Mucosa of descending colon (tissue), 3 donors: ENCODE results near the gene IRX5. TPM values are rescaled to one million over a fixed set of nuclear protein-coding genes. Genes with fewer than 3 reads are reported as not detected.
A peak's percentile ranks its signal among the peaks of the same experiment; 100 is the strongest.

Experiments
- ATAC-seq: fragments of 200-7000 bp; cut with Tn5 transposase; one replicate; pipeline ENCODE4 v1.9.1; 2020; ENCODE audit warnings: mild to moderate bottlenecking, moderate library complexity
- DNase-seq, 3 donors: peaks; one replicate each; pipeline ENCODE4 v3.0.0-alpha.2; 2020
- H3K36me3 ChIP-seq: fragments of 200-600 bp; one replicate; pipeline ENCODE4 v1.8.0; 2021; ENCODE audit warnings: low read depth, mild to moderate bottlenecking
- H3K4me1 ChIP-seq: fragments of 200-600 bp; one replicate; pipeline ENCODE4 v1.8.0; 2021; ENCODE audit warnings: low read depth, mild to moderate bottlenecking
- H3K4me3 ChIP-seq: fragments of 200-600 bp; one replicate; pipeline ENCODE4 v1.8.0; 2021; ENCODE audit warnings: mild to moderate bottlenecking
- H3K9me3 ChIP-seq: fragments of 200-600 bp; one replicate; pipeline ENCODE4 v1.8.0; 2021; ENCODE audit warnings: mild to moderate bottlenecking
- CTCF ChIP-seq: fragments of 200-600 bp; IDR thresholded peaks from one replicate; pipeline ENCODE4 v1.8.0; 2022; ENCODE audit warnings: antibody characterized with exemption, mild to moderate bottlenecking
- intact Hi-C, 2 donors: fragments of 100-400 bp; cut with DNase I in 1 of 2; cut with micrococcal nuclease in 1 of 2; formaldehyde crosslinking; loops; one replicate each; pipeline versions ENCODE4 v1.11.0 to v1.11.1; 2022; cut with DNase I, micrococcal nuclease
- total RNA-seq, 3 donors: library from RNA; stranded (reverse); fragmentation: NEBNext Ultra II Directional in 2 of 3; extraction: Animal tissue kit (Norgen Biotek cat#: 25700) in 2 of 3; gene quantifications; one replicate each; pipeline versions ENCODE4 v1.2.1 to v1.2.4, GENCODE V29; 2021 to 2023
- donor health status: DM: no; HTN: no; CAD: no; lungs with moderate emphysema.
- donor health status: DM: no; HTN: no; CAD: no.
- donor health status: DM: no; HTN: yes; CAD: no.

IRX5 gene
- total RNA-seq, 3 donors from 2014 or later: not detected

GRCh38 chr16:54927125-54928015, 3.3 kb upstream of the IRX5 start:
- ATAC-seq (no peak), DNase-seq (no peak)
- no peaks in the 10 kb centered on the region for H3K9me3 ChIP-seq
- no peak overlapping the region for H3K4me3 ChIP-seq
- no peaks in the 10 kb centered on the region for H3K36me3 ChIP-seq
- TF ChIP-seq CTCF: no peak
- intact Hi-C loops: no loop called here
- H3K4me1 ChIP-seq: peaks cover 15% of the 10 kb centered on the region

GRCh38 chr16:54928016-54928356, 2.7 kb upstream of the IRX5 start:
- Histone ChIP-seq H3K36me3 (no peaks in the 10 kb centered on the region), H3K9me3 (no peaks in the 10 kb centered on the region), H3K4me3 (no peak overlapping the region), H3K4me1 (peaks cover 19% of the 10 kb centered on the region)
- TF ChIP-seq CTCF: no peak
- ATAC-seq (no peak), DNase-seq (no peak)
- intact Hi-C loops: no loop called here

- H3K4me3 ChIP-seq: no peak overlapping the region
- H3K4me1 ChIP-seq: peaks cover 19% of the 10 kb centered on the region
- peak; percentile 38 to 66 (median 58) for DNase-seq
- no peak for ATAC-seq
- H3K9me3 ChIP-seq: no peaks in the 10 kb centered on the region
- intact Hi-C loops: no loop called here
- no peak for TF ChIP-seq CTCF
- no peaks in the 10 kb centered on the region for H3K36me3 ChIP-seq
These were observed 2.1 kb upstream of the IRX5 start for GRCh38 chr16:54928411-54929089.

- Histone ChIP-seq H3K4me3 (no peak overlapping the region), H3K9me3 (no peaks in the 10 kb centered on the region), H3K4me1 (peaks cover 19% of the 10 kb centered on the region), H3K36me3 (no peaks in the 10 kb centered on the region)
- no peak for TF ChIP-seq CTCF
- DNase-seq (peak; percentile 98 to 100 (median 99)), ATAC-seq (peak; percentile 95)
- intact Hi-C loops: no loop called here
These were observed 1.3 kb upstream of the IRX5 start for GRCh38 chr16:54929090-54930004.

GRCh38 chr16:54930869-54931119, 129 bp downstream of the IRX5 start:
- Histone ChIP-seq H3K36me3 (no peaks in the 10 kb centered on the region), H3K4me1 (peaks cover 19% of the 10 kb centered on the region), H3K9me3 (no peaks in the 10 kb centered on the region), H3K4me3 (no peak overlapping the region)
- no peak for TF ChIP-seq CTCF
- intact Hi-C loops: no loop called here
- DNase-seq: no peak
- no peak for ATAC-seq
